SW 1271 (cell line): ENCODE results near the gene TTC23.
A peak's percentile ranks its signal among the peaks of the same experiment; 100 is the strongest.

ENCODE experiments used
- DNase-seq, 2 experiments: peaks; one replicate each; lab custom pipeline; 2025; lab: John Stamatoyannopoulos, UW

Gene TTC23, protein sequence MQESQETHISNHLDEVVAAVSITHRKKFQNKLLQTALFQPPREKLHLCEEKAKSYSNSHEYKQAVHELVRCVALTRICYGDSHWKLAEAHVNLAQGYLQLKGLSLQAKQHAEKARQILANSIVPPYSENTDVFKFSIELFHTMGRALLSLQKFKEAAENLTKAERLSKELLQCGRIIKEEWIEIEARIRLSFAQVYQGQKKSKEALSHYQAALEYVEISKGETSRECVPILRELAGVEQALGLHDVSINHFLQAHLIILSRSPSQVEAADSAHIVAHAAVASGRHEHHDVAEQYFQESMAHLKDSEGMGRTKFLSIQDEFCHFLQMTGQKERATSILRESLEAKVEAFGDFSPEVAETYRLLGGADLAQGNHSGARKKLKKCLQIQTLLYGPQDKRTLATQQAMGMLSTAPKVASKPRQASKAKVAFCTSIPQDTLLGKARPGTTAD

DNA sequence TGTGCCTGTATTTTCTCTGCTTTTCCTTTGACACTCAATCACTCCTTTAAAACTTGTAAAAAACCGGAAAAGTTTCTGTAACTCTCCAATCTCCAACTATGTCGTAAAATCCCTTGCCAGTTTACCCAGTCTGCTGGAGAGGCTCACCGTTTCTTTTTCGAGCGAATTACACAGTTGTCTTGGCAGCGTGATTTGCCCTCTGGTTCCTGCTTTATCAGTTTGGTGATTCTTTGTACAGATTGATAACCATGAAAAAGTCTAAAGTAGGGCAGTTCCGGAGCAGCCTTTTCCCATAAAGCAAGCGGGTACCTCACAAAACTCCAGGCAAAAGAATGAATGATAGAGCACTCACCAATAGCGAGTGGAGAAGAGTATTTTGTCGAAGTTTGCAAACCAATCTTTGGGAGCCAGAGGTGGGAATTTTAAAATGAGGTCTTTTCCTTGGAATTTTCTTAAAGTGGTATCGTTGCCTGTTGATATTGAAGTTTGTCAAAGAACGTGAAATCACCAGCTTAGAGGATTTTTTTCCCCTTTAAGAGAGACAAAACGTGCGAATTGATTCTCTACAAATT, at the start of gene TTC23:
Gene TTC23 (minus strand): TSS at position 312 of the 572 bp plus-strand sequence. CDS start 20,869 bp downstream, outside the sequence.
- DNase-seq = no peak

GRCh38 chr15:99296386-99296785, 47.0 kb upstream of the TTC23 start:
- no peak for DNase-seq

DNA sequence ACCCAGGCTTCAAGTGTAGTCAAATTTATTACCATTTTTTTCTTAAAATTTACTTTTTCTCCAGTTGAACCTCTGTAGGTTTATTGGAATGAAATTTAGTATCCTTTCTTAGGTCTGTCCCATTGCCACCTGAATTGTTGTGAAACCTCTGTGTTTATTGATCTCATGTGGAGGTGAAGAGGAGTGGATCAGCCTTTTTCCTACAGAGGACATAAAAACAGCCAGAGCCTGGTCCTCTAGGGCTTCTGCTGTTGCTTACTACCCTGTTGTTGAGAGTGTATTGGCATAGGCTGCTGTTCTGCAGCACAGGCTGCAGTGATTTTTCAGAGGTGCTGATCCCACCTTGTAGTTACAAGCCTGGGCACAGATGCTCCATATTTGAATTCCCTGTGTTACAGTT, 46.5 kb upstream of the TTC23 start:
- no peak for DNase-seq

DNA sequence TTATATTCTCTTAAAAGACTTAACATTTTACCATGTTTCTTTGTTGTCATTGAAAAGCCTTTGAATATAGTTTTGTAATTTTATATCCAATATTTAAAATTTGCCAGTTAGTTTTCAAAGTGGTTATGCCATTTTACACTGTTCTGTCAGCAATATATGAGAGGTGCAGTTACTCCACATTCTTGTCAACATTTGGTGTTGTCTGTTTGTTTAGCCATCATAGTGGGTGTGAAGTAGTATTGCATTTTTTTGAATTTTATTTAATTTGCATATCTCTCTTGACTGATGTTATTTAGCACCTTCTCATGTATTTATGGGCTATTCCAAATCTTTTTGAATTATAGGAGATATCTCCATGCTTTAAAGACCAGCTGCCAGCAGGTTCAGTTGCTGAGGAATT, 42.3 kb upstream of the TTC23 start:
- DNase-seq = no peak

DNA sequence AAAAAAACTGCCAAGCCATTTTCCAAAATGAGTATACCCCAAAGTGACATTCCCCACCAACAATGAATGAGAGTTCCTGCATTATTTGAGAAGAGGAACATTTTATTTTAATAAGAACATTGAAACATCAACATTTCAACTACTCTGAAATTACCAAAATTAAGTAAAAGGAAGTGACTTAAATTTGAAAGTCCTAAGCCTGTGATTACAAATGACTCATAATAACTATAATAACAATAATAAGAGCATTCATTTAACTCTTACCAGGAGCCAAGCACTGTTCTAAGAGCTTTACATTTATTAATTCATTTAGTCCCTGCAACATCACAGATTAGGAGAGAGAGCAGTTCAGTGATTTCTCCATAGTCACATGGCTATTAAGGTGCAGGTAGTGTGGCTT, 34.3 kb upstream of the TTC23 start:
- DNase-seq = no peak

DNA sequence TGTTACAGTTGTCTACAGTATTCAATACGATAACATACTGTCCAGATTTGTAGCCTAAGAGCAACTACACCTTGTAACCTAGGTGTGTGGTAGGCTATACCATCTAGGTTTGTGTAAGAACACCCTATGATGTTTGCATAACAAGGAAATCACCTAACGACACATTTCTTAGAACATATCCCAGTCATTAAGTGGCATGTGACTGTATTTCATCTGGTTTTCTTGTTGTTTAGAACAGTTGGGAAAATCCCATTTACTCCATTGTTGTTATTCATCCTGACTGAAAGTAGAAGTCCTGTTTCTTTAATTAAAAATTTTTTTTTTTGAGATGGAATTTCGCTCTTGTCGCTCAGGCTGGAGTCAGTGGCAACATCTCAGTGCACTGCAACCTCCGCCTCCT, 33.2 kb upstream of the TTC23 start:
- no peak for DNase-seq

DNA sequence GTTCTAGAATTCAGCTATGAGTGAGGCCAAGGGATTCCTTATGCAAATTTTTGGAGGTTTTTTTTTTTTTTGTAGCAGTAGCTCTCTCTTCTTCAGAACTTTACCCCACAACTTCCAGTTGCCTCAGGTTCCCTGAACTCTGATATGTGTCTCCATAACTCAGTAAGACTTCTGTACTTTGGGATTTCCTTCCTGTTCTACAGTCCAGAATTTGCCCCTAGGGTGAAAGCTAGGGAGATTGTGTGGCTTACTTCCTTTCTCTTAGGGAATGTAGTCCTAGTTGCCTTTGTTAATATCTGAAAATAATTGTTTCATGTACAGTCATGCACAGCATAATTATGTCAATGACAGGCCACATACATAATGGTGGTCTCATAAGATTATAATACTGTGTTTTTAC, 32.7 kb upstream of the TTC23 start:
- DNase-seq = no peak

DNA sequence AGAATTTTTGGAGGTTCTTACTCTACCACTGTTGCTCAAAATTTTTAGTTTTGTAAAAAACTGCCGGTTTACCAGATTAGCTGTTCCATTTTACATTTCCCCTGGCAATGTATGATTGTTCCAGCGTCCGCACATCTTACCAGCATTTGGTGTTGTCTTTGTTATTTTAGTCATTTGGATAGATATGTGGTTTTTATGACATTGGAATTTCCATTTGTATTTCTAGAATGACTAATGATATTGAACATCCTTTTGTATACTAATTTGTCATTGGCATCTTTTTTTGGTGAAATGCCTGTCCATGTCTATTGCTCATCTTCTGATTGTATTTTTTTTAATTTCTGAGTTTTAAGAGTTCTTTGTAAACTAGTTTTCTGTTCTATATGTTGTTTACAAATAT, 30.4 kb upstream of the TTC23 start:
- no peak for DNase-seq

DNA sequence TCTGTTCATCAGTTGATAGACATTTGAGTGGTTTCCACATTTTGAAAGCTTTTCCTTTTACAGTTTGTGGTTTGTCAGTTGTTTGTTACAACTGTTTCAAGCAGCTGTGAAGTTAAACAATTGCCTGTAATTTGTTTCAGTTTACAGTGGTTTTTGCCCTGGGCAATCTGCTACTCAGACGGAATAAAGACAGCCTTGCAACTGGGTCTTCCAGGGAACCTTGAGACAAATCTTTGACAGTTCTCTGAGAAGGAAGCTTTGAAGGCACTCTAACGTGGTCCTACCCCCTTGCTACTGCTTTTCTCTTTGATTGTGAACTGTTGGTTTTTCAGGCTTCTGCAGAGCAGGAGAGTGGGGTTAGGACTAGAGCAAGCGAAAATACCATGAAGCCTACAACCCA, 29.9 kb upstream of the TTC23 start:
- no peak for DNase-seq

GRCh38 chr15:99275525-99276128, 26.2 kb upstream of the TTC23 start:
- no peak for DNase-seq

DNA sequence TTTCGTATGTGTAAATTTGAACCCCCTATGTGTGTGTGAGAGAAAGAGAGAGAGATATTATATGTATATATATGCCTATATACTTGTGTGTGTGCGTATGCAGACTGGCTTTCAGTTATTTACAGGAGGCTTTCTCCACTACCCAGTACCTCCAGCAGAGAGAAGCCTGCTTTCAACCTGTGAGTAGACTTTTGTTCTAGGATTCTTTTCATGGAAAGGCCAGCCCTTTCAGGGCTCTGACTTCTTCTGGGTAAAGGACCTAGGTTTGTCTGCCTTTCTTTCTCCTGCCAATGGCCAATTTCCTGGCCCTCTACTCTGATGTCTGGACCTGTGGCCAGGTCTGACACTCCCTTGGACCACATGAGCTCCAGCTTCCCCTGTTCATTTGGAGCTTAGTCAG, 25.7 kb upstream of the TTC23 start:
- DNase-seq = no peak

DNA sequence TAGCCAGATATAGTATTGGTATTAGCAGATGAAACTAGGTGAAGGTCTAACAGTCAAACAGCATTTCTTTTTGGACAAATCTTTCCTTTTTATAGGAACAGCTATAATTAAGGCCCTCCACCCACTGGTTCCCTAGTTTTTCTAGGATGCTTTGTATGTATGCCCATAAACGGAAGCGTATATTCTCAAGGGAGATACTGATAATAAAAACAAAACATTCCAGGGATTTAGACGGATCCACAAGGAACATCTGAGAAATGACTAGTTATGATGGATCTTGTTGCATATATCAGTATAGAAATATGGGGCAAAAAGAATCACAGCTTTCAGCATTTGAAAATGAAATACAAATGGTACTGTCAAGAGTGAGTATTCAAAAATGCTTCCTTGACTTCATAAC, 24.4 kb upstream of the TTC23 start:
- DNase-seq = no peak

GRCh38 chr15:99268431-99268830, 19.1 kb upstream of the TTC23 start:
- no peak for DNase-seq

GRCh38 chr15:99267957-99268356, 18.6 kb upstream of the TTC23 start:
- no peak for DNase-seq

DNA sequence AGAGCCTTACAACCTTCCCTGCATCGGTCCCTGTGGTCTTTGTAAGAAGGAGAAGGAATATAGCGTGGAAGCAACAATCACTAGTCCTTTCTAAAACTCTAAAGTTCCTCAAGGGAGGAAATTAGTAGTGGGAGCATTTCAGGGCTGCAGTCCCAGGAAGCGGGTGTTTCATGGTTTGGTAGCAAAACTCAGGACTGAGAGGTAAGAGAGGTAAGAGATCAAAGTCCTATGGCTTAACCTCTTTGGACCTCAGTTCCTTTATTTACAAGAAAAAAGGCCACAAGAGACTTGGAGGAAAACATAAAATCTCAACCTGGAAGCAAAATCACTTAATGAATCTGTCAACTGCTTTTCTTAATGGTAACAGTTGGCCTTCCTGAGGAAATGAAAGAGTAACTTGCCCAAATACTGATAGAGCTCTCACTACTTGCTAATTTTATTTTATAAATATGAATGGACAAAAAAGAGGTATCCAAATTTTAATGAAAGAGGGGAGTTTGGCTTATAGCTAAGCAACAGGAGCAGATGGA, 16.2 kb upstream of the TTC23 start:
- no peak for DNase-seq

DNA sequence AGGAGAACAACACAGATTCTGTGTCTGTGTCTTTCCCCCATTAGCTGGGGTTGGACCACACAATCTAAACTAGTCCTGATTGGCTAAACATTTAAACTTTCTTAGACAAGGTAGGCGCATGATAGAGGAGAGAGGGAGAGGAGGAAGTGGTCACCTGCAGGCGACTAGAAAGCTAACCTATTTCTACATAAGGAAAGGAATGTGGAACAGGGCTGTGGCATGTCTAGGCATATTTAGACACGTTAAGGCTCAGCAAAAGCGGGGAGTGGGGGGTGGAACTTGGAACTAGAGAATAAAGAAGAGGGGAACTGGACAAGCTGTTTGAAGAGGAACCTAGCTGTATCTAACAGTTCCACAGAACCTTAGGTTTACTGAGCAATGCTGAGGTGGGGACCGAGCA, 14.7 kb upstream of the TTC23 start:
- DNase-seq = no peak

DNA sequence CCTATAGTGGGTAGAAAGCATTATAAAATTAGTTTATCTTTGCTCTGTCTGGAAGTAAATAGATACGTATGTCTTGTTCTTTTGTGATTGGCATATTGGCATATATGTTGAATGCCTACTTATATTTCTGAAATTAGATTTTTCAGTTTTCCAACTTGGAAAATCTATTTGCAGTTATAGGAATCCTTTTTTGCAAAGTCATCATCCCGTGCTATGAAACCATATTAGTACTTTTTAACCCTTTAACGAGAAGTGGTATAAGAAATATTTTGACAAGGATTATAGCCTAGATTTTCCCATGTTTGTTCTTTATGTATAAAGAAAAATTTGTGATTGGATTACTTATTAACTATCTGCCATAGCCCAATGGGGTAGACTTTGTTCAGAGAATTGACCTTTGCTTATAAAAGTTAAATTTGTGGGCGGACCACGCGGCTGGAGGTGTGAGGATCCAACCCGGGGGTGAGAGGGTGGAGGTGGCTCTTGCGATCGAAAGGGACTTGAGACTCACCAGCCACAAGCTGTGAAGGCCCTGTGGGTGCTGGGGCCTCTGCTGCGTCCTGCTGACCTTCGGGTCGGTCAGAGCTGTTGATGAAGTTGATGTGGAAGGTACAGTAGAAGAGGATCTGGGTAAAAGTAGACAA, 7.8 kb upstream of the TTC23 start:
- no peak for DNase-seq

- peak in 1 of 2 experiments; percentile 25 for DNase-seq
Measured at GRCh38 chr15:99253381-99254090, 4.2 kb upstream of the TTC23 start.

DNA sequence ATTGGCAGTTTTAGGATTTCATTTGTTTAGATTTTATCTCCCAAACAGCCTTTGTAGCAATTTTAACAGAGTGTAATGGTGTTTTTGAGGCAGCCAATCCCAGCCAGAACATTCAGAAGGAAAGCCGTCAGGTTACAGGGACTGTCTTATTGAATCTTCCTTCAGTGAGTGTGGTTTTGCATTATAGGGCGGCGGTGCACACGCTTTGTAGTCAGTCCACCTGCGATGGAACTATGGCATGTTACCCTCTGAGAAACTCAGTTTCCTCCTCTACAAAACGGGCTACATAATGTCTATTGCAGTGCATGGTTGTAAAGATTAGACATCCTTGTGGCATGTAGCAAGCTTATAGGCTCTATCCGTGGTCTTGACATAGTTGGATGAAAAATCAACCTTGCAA, 2.9 kb upstream of the TTC23 start:
- no peak for DNase-seq

GRCh38 chr15:99250857-99251841, 1.8 kb upstream of the TTC23 start, which contains the start of gene LRRC28:
Gene LRRC28 (plus strand): TSS chr15:99251481. CDS start chr15:99255958, 4,477 bp downstream.
- peak; percentile 98 to 99 for DNase-seq

- no peak for DNase-seq
Measured at GRCh38 chr15:99250494-99250856, 1.1 kb upstream of the TTC23 start.
